ENCODE results near the gene SUMO3.

Gene SUMO3

GRCh38 chr21:44773291-44773932 is 44.5 kb downstream of the SUMO3 start:
- no peaks in the 10 kb centered on the region for H3K9me3 ChIP-seq
- no peak for TF ChIP-seq CTCF (IDR thresholded peaks at IDR 0.05; ENCODE audit: low read depth, low read length)
- peak; percentile 89 for DNase-seq
- peaks cover 65% of the 10 kb centered on the region for H3K36me3 ChIP-seq
- no peak overlapping the region for H3K4me3 ChIP-seq (ENCODE audit: low read depth, low read length)
- no peaks in the 10 kb centered on the region for H3K27me3 ChIP-seq
- H3K4me1 ChIP-seq = peaks cover 3% of the 10 kb centered on the region; the same call in 1 of the 2 replicates

- no peak overlapping the region for H3K4me3 ChIP-seq (ENCODE audit: low read depth, low read length)
- no peak for TF ChIP-seq CTCF (IDR thresholded peaks at IDR 0.05; ENCODE audit: low read depth, low read length)
- no peak for DNase-seq
- peaks cover 55% of the 10 kb centered on the region for H3K36me3 ChIP-seq
- H3K9me3 ChIP-seq = no peaks in the 10 kb centered on the region
- peaks cover 3% of the 10 kb centered on the region; the same call in 1 of the 2 replicates for H3K4me1 ChIP-seq
- H3K27me3 ChIP-seq = no peaks in the 10 kb centered on the region
These were observed 45.9 kb downstream of the SUMO3 start for GRCh38 chr21:44771896-44772525.

GRCh38 chr21:44767834-44768831 is 49.7 kb downstream of the SUMO3 start:
- Histone ChIP-seq H3K9me3 (no peaks in the 10 kb centered on the region), H3K36me3 (peaks cover 27% of the 10 kb centered on the region), H3K4me3 (ENCODE audit: low read depth, low read length) (no peak overlapping the region), H3K4me1 (no peaks in the 10 kb centered on the region), H3K27me3 (no peaks in the 10 kb centered on the region)
- DNase-seq = no peak
- no peak for TF ChIP-seq CTCF (IDR thresholded peaks at IDR 0.05; ENCODE audit: low read depth, low read length)

- no peak for TF ChIP-seq CTCF (IDR thresholded peaks at IDR 0.05; ENCODE audit: low read depth, low read length)
- peaks cover 15% of the 10 kb centered on the region for H3K36me3 ChIP-seq
- no peak for DNase-seq
- H3K27me3 ChIP-seq = no peaks in the 10 kb centered on the region
- no peak overlapping the region for H3K4me3 ChIP-seq (ENCODE audit: low read depth, low read length)
- H3K4me1 ChIP-seq = no peaks in the 10 kb centered on the region
- no peaks in the 10 kb centered on the region for H3K9me3 ChIP-seq
These were observed 51.0 kb downstream of the SUMO3 start for GRCh38 chr21:44766818-44767354.

GRCh38 chr21:44766014-44766817 is 51.6 kb downstream of the SUMO3 start:
- Histone ChIP-seq H3K27me3 (no peaks in the 10 kb centered on the region), H3K4me1 (no peaks in the 10 kb centered on the region), H3K9me3 (no peaks in the 10 kb centered on the region), H3K36me3 (peaks cover 8% of the 10 kb centered on the region), H3K4me3 (ENCODE audit: low read depth, low read length) (no peak overlapping the region)
- no peak for DNase-seq
- no peak for TF ChIP-seq CTCF (IDR thresholded peaks at IDR 0.05; ENCODE audit: low read depth, low read length)
